WI38 (cell line): Measurements from ENCODE around the gene ZNF581.

Experiments
- H3K4me3 ChIP-seq: 2 replicates; pipeline ENCODE4 v1.5.1; 2011; ENCODE audit warnings: low read depth, mild to moderate bottlenecking, control low read depth, low read length
- CTCF ChIP-seq: IDR thresholded peaks from 2 replicates; pipeline ENCODE4 v1.5.1; 2012; ENCODE audit warnings: low read depth, mild to moderate bottlenecking, control low read depth, low read length

The ZNF581 gene

GRCh38 chr19:55599468-55599841 lies 44.0 kb upstream of the ZNF581 start, which contains the start of gene FIZ1:
Gene FIZ1, minus strand, starts transcription at chr19:55599517. Its CDS starts 1,652 bp downstream, at chr19:55597865.
- H3K4me3 ChIP-seq, result peak within 1 kb of the TSS; percentile 83
- no peak for TF ChIP-seq CTCF

- H3K4me3 ChIP-seq, result peak within 1 kb of the TSS; percentile 83
- no peak for TF ChIP-seq CTCF
Measured at GRCh38 chr19:55599842-55600661, 43.4 kb upstream of the ZNF581 start, which contains the start of gene ZNF524. Gene ZNF524, plus strand, starts transcription at chr19:55600288. Its CDS starts 1,825 bp downstream, at chr19:55602113.

GRCh38 chr19:55600662-55601028 lies 42.8 kb upstream of the ZNF581 start:
- TF ChIP-seq CTCF, result no peak

GRCh38 chr19:55601084-55601483 lies 42.4 kb upstream of the ZNF581 start:
- TF ChIP-seq CTCF, result no peak

More at GRCh38 chr19:55600662-55601028, 42.8 kb upstream of the ZNF581 start:
- peak overlapping the region; percentile 83 for H3K4me3 ChIP-seq

GRCh38 chr19:55602104-55603001 lies 41.1 kb upstream of the ZNF581 start:
- TF ChIP-seq CTCF, result no peak
- H3K4me3 ChIP-seq, result no peak overlapping the region

More at GRCh38 chr19:55601084-55601483, 42.4 kb upstream of the ZNF581 start:
- H3K4me3 ChIP-seq, result peak overlapping the region; percentile 83

GRCh38 chr19:55603115-55603514 lies 40.3 kb upstream of the ZNF581 start:
- no peak for TF ChIP-seq CTCF
- H3K4me3 ChIP-seq, result no peak overlapping the region
